HEK293T (cell line): ENCODE data around the gene CYP11A1.

Experiments used
- FOXK2 ChIP-seq: fragments of 450-650 bp; IDR thresholded peaks from 2 replicates; pipeline ENCODE4 v1.6.1; 2016; ENCODE audit warnings: mild to moderate bottlenecking
- FOXM1 ChIP-seq: fragments of 450-650 bp; IDR thresholded peaks from 2 replicates; pipeline ENCODE4 v1.6.1; 2017; ENCODE audit warnings: mild to moderate bottlenecking, borderline replicate concordance
- SP1 ChIP-seq: fragments of 450-650 bp; IDR thresholded peaks from 2 replicates; pipeline ENCODE4 v1.6.1; 2017
- TARDBP ChIP-seq: fragments of 450-650 bp; IDR thresholded peaks from 2 replicates; pipeline ENCODE4 v1.6.1; 2016

GRCh38 chr15:74389241-74390048 is 22.0 kb upstream of the CYP11A1 start:
- no peak for TF ChIP-seq FOXK2
- no peak for TF ChIP-seq FOXM1
- TF ChIP-seq SP1, result no peak
- no peak for TF ChIP-seq TARDBP
